NCI-H748 (cell line): ENCODE data around the gene IFRD2.
A peak's percentile ranks its signal among the peaks of the same experiment; 100 is the strongest.

Source experiments
- DNase-seq: peaks from one replicate; lab custom pipeline; 2025; ENCODE audit not compliant: unreplicated experiment; lab: John Stamatoyannopoulos, UW

IFRD2 gene

GRCh38 chr3:50302095-50303012 is 10.1 kb upstream of the IFRD2 start:
- no peak for DNase-seq

- no peak for DNase-seq
Measured at GRCh38 chr3:50300681-50301254, 8.5 kb upstream of the IFRD2 start.

GRCh38 chr3:50299929-50300680 is 7.9 kb upstream of the IFRD2 start:
- no peak for DNase-seq

- no peak for DNase-seq
Measured at GRCh38 chr3:50299638-50299928, 7.4 kb upstream of the IFRD2 start.

GRCh38 chr3:50298836-50299637 is 6.8 kb upstream of the IFRD2 start, which contains the start of the genes HYAL3 and NAA80:
HYAL3 (minus strand) TSS chr3:50299405; CDS start chr3:50295602, 3,803 bp downstream.
NAA80 (minus strand) TSS chr3:50299405; CDS start chr3:50297463, 1,942 bp downstream.
- DNase-seq: peak; percentile 94

- no peak for DNase-seq
Measured at GRCh38 chr3:50297896-50298725, 5.9 kb upstream of the IFRD2 start.

- DNase-seq: no peak
Measured at GRCh38 chr3:50297384-50297775, 5.2 kb upstream of the IFRD2 start.

- no peak for DNase-seq
Measured at GRCh38 chr3:50296721-50297383, 4.6 kb upstream of the IFRD2 start.

GRCh38 chr3:50295553-50296431 is 3.6 kb upstream of the IFRD2 start:
- no peak for DNase-seq

GRCh38 chr3:50294492-50295403 is 2.5 kb upstream of the IFRD2 start:
- DNase-seq: no peak

- DNase-seq: no peak
Measured at GRCh38 chr3:50294089-50294488, 1.9 kb upstream of the IFRD2 start.

- DNase-seq: no peak
Measured at GRCh38 chr3:50293079-50293801, 1.0 kb upstream of the IFRD2 start.

- DNase-seq: no peak
Measured at GRCh38 chr3:50290161-50290641, 2.0 kb downstream of the IFRD2 start.

GRCh38 chr3:50289130-50289529 is 3.1 kb downstream of the IFRD2 start:
- DNase-seq: no peak

- no peak for DNase-seq
Measured at GRCh38 chr3:50288387-50289007, 3.7 kb downstream of the IFRD2 start.

- no peak for DNase-seq
Measured at GRCh38 chr3:50287262-50287661, 5.0 kb downstream of the IFRD2 start.
